GM23338 (cell line): ENCODE results near the gene OR1D5. TPM values are rescaled to one million over a fixed set of nuclear protein-coding genes. Genes with fewer than 3 reads are reported as not detected.

ENCODE experiments used
- ATAC-seq: fragments of 200-7000 bp; cut with Tn5 transposase; 3 replicates; pipeline ENCODE4 v1.9.1; 2020
- DNase-seq: peaks from one replicate; pipeline ENCODE4 v3.0.0-alpha.2; 2015; ENCODE audit warnings: low spot score
- H2AFZ ChIP-seq: fragments of 200-600 bp; sonication (generic); 2 replicates; pipeline ENCODE4 v1.8.0; 2016; ENCODE audit warnings: antibody characterized with exemption, mild to moderate bottlenecking, moderate library complexity
- H3F3A ChIP-seq: fragments of 200-600 bp; sonication (generic); replicated peaks from 2 replicates; pipeline ENCODE4 v1.8.0; 2017; ENCODE audit warnings: antibody characterized with exemption, mixed run types, low read depth
- H3K27ac ChIP-seq: fragments of 200-600 bp; sonication (generic); 2 replicates; pipeline ENCODE4 v1.6.1; 2016; ENCODE audit warnings: low read depth
- H3K27me3 ChIP-seq: fragments of 200-600 bp; sonication (generic); 2 replicates; pipeline ENCODE4 v1.8.0; 2016; ENCODE audit warnings: mild to moderate bottlenecking, mixed run types, moderate library complexity; ENCODE audit not compliant: insufficient read depth
- H3K36me3 ChIP-seq: fragments of 200-600 bp; sonication (generic); 2 replicates; pipeline ENCODE4 v1.8.0; 2016; ENCODE audit warnings: mild to moderate bottlenecking; ENCODE audit not compliant: insufficient read depth
- H3K4me1 ChIP-seq: fragments of 200-600 bp; sonication (generic); 2 replicates; pipeline ENCODE4 v1.8.0; 2016; ENCODE audit warnings: mild to moderate bottlenecking, moderate library complexity; ENCODE audit not compliant: insufficient read depth
- H3K4me2 ChIP-seq: fragments of 200-600 bp; sonication (generic); 2 replicates; pipeline ENCODE4 v1.7.1; 2017; ENCODE audit warnings: mixed run types
- H3K4me3 ChIP-seq: fragments of 200-600 bp; sonication (generic); 2 replicates; pipeline ENCODE4 v1.6.1; 2016; ENCODE audit warnings: mixed run types
- H3K79me2 ChIP-seq: fragments of 200-600 bp; sonication (generic); replicated peaks from 2 replicates; pipeline ENCODE4 v1.8.0; 2017; ENCODE audit warnings: mild to moderate bottlenecking; ENCODE audit not compliant: insufficient read depth
- H3K9me2 ChIP-seq: fragments of 200-600 bp; sonication (generic); 2 replicates; pipeline ENCODE4 v1.8.0; 2017; ENCODE audit not compliant: insufficient read depth
- H4K20me1 ChIP-seq: fragments of 200-600 bp; sonication (generic); replicated peaks from 2 replicates; pipeline ENCODE4 v1.8.0; 2017; ENCODE audit warnings: mild to moderate bottlenecking; ENCODE audit not compliant: insufficient read depth
- H3K27ac Mint-ChIP-seq: 2 replicates; pipeline ENCODE4 v1.8.0; 2020; ENCODE audit warnings: inconsistent platforms, mild to moderate bottlenecking, moderate library complexity, mixed read lengths
- H3K27me3 Mint-ChIP-seq: 3 replicates; pipeline ENCODE4 v1.8.0; 2022; ENCODE audit warnings: low read depth, mild to moderate bottlenecking, moderate library complexity, mixed read lengths, inconsistent platforms; ENCODE audit not compliant: insufficient read depth, poor library complexity
- H3K36me3 Mint-ChIP-seq: 3 replicates; pipeline ENCODE4 v1.8.0; 2021; ENCODE audit warnings: low read depth, mild to moderate bottlenecking, inconsistent platforms, moderate library complexity, mixed read lengths
- H3K4me1 Mint-ChIP-seq: 3 replicates; pipeline ENCODE4 v1.8.0; 2020; ENCODE audit warnings: mild to moderate bottlenecking, inconsistent platforms, mixed read lengths
- H3K4me3 Mint-ChIP-seq: 3 replicates; pipeline ENCODE4 v1.8.0; 2021; ENCODE audit warnings: moderate library complexity, mild to moderate bottlenecking, inconsistent platforms, mixed read lengths
- H3K9me3 Mint-ChIP-seq: 3 replicates; pipeline ENCODE4 v1.8.0; 2020; ENCODE audit warnings: moderate library complexity, mild to moderate bottlenecking, inconsistent platforms, mixed read lengths
- CREB1 ChIP-seq: fragments of 250-450 bp; sonication (Bioruptor Pico); IDR thresholded peaks from 2 replicates; pipeline ENCODE4 v1.5.0; 2020; ENCODE audit warnings: low read depth, mild to moderate bottlenecking, moderate library complexity
- CTCF ChIP-seq, 2 experiments: fragments of 200-600 bp in 1 of 2; sonication (generic) in 1 of 2; conservative IDR thresholded peaks; 2 replicates each; pipeline versions ENCODE4 v1.5.1 to v1.6.1; 2016 to 2017; ENCODE audit warnings: antibody characterized with exemption in 2 of 2, low read depth in 2 of 2, mild to moderate bottlenecking in 2 of 2, moderate library complexity in 1 of 2
- EZH2 ChIP-seq: fragments of 200-600 bp; sonication (generic); IDR thresholded peaks from one replicate; pipeline ENCODE4 v1.8.0; 2017; ENCODE audit warnings: antibody characterized with exemption, mild to moderate bottlenecking, low read depth; ENCODE audit not compliant: unreplicated experiment
- EZH2phosphoT487 ChIP-seq: fragments of 200-600 bp; sonication (generic); IDR thresholded peaks from one replicate; pipeline ENCODE4 v1.8.1; 2018; ENCODE audit warnings: antibody characterized with exemption; ENCODE audit not compliant: unreplicated experiment
- JUNB ChIP-seq: IDR thresholded peaks from one replicate; pipeline ENCODE4 v1.6.1; 2016; ENCODE audit warnings: antibody characterized with exemption; ENCODE audit not compliant: unreplicated experiment
- NANOG ChIP-seq: IDR thresholded peaks from 2 replicates; pipeline ENCODE4 v1.6.1; 2016; ENCODE audit warnings: antibody characterized with exemption, borderline replicate concordance
- POLR2AphosphoS5 ChIP-seq: IDR thresholded peaks from 2 replicates; pipeline ENCODE4 v1.6.1; 2016; ENCODE audit warnings: antibody characterized with exemption, low read depth
- REST ChIP-seq: IDR thresholded peaks from one replicate; pipeline ENCODE4 v1.6.1; 2018; ENCODE audit warnings: antibody characterized with exemption; ENCODE audit not compliant: unreplicated experiment
- STAT1 ChIP-seq: IDR thresholded peaks from one replicate; pipeline ENCODE4 v1.6.1; 2016; ENCODE audit warnings: antibody characterized with exemption; ENCODE audit not compliant: unreplicated experiment
- ZNF114 ChIP-seq: fragments of 250-450 bp; sonication (Bioruptor Pico); IDR thresholded peaks from 2 replicates; pipeline ENCODE4 v1.5.0; 2020; ENCODE audit warnings: mild to moderate bottlenecking, moderate library complexity
- ZNF331 ChIP-seq: fragments of 250-450 bp; sonication (Bioruptor Pico); IDR thresholded peaks from 2 replicates; pipeline ENCODE4 v1.5.0; 2020; ENCODE audit warnings: low read depth, mild to moderate bottlenecking, moderate library complexity
- ZNF462 ChIP-seq: fragments of 250-450 bp; sonication (Bioruptor Pico); IDR thresholded peaks from 2 replicates; pipeline ENCODE4 v1.5.0; 2020; ENCODE audit warnings: mild to moderate bottlenecking, moderate library complexity
- polyA plus RNA-seq: library from polyadenylated mRNA; unstranded; fragments of >200 nt; fragmentation: Nextera tagmentation; extraction: Ambion mirVana; gene quantifications from 2 replicates; pipeline ENCODE4 v1.2.1, GENCODE V29; 2016
- total RNA-seq: library from RNA; depleted of rRNA; stranded (reverse); fragments of >200 nt; shearing (Covaris generic); gene quantifications from 2 replicates; pipeline ENCODE4 v1.2.3, GENCODE V29; 2014
- TF ChIP-seq, protein P1 (sequence below): IDR thresholded peaks from 2 replicates; pipeline ENCODE4 v1.6.1; 2016; ENCODE audit warnings: antibody characterized with exemption

OR1D5 gene
- total and polyA plus RNA-seq, 2 experiments from 2014 or later = not detected

GRCh38 chr17:3027786-3028532, 35.4 kb downstream of the OR1D5 start:
- H3K4me2 ChIP-seq = no peak overlapping the region
- Mint-ChIP-seq H3K27me3 (peaks cover 7% of the 10 kb centered on the region), H3K36me3 (peaks cover 38% of the 10 kb centered on the region), H3K4me1 (no peaks in the 10 kb centered on the region), H3K9me3 (peaks cover 4% of the 10 kb centered on the region; the same call in 2 of the 3 replicates), H3K4me3 (no peak overlapping the region), H3K27ac (no peak overlapping the region)
- DNase-seq = no peak
- no peaks in the 10 kb centered on the region for H3K27me3 ChIP-seq
- no peaks in the 10 kb centered on the region for H3K9me2 ChIP-seq
- peaks cover 14% of the 10 kb centered on the region for H3K36me3 ChIP-seq
- H3K4me1 ChIP-seq = no peaks in the 10 kb centered on the region
- no peak overlapping the region for H3K4me3 ChIP-seq
- no peak for ATAC-seq
- H3K79me2 ChIP-seq = peaks cover 4% of the 10 kb centered on the region
- H3F3A ChIP-seq = no peaks in the 10 kb centered on the region
- TF ChIP-seq STAT1 (no peak), EZH2 (no peak), POLR2AphosphoS5 (no peak), ZNF462 (CRISPR knock-in tag) (no peak), REST (no peak), ZNF331 (no peak), CTCF (conservative IDR thresholded peaks at IDR 0.05; ENCODE audit: low read depth in 2 of 2) (no peak), ZNF114 (CRISPR knock-in tag) (no peak), CREB1 (no peak), JUNB (no peak), EZH2phosphoT487 (no peak), NANOG (no peak)
- TF ChIP-seq, protein P1, sequence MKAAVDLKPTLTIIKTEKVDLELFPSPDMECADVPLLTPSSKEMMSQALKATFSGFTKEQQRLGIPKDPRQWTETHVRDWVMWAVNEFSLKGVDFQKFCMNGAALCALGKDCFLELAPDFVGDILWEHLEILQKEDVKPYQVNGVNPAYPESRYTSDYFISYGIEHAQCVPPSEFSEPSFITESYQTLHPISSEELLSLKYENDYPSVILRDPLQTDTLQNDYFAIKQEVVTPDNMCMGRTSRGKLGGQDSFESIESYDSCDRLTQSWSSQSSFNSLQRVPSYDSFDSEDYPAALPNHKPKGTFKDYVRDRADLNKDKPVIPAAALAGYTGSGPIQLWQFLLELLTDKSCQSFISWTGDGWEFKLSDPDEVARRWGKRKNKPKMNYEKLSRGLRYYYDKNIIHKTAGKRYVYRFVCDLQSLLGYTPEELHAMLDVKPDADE = no peak
- H4K20me1 ChIP-seq = no peaks in the 10 kb centered on the region
- H2AFZ ChIP-seq = no peak overlapping the region
- no peak overlapping the region for H3K27ac ChIP-seq
